ENCODE measurements around the gene MEPE.

- TF ChIP-seq POLR2A (IDR thresholded peaks at IDR 0.05) (no peak), CTCF (IDR thresholded peaks at IDR 0.05) (no peak)
Observed at GRCh38 chr4:87823200-87823599, 9.6 kb upstream of the MEPE start.
